Right ventricle myocardium inferior (tissue), 1 donor: ENCODE measurements around the gene TMEM219. TPM values are rescaled to one million over a fixed set of nuclear protein-coding genes. Genes with fewer than 3 reads are reported as not detected.
A peak's percentile ranks its signal among the peaks of the same experiment; 100 is the strongest.
"Not testable (repeated sequence)": the region's sequence is repeated elsewhere in the genome, so short reads cannot be mapped to it uniquely, and the experiment has no call there.

ENCODE experiments used
- ATAC-seq: fragments of 200-7000 bp; cut with Tn5 transposase; one replicate; pipeline ENCODE4 v1.9.1; 2020; ENCODE audit warnings: mild to moderate bottlenecking, moderate library complexity
- DNase-seq: peaks from one replicate; pipeline ENCODE4 v3.0.0; 2021; ENCODE audit errors: missing footprints
- intact Hi-C: fragments of 100-400 bp; cut with DNase I; formaldehyde crosslinking; loops from one replicate; pipeline ENCODE4 v1.11.0; 2022
- long read RNA-seq: library from polyadenylated mRNA; unstranded; transcript quantifications from one replicate; pipeline ENCODE4 v2.0.0, GENCODE V29; 2021
- total RNA-seq: library from RNA; stranded (reverse); fragmentation: NEBNext Ultra II Directional; extraction: Animal tissue kit (Norgen Biotek cat#: 25700); gene quantifications from one replicate; pipeline ENCODE4 v1.2.1, GENCODE V29; 2021
- donor health status: DM: no; HTN: yes; CAD: no; lungs with severe emphysema.

TMEM219 gene, protein sequence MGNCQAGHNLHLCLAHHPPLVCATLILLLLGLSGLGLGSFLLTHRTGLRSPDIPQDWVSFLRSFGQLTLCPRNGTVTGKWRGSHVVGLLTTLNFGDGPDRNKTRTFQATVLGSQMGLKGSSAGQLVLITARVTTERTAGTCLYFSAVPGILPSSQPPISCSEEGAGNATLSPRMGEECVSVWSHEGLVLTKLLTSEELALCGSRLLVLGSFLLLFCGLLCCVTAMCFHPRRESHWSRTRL
- total RNA-seq = 74.4 TPM
- long read RNA-seq, transcript TMEM219-201 (6 exons, 999 nt) = major isoform, 24 of 68 reads
- long read RNA-seq, transcript TMEM219-204 (5 exons, 1,292 nt) = minor isoform, 13 of 68 reads
- long read RNA-seq, partial matches to known transcripts = 3 of 68 reads
- long read RNA-seq, other reads (novel, unspliced or antisense) = 28 of 68 reads

DNA sequence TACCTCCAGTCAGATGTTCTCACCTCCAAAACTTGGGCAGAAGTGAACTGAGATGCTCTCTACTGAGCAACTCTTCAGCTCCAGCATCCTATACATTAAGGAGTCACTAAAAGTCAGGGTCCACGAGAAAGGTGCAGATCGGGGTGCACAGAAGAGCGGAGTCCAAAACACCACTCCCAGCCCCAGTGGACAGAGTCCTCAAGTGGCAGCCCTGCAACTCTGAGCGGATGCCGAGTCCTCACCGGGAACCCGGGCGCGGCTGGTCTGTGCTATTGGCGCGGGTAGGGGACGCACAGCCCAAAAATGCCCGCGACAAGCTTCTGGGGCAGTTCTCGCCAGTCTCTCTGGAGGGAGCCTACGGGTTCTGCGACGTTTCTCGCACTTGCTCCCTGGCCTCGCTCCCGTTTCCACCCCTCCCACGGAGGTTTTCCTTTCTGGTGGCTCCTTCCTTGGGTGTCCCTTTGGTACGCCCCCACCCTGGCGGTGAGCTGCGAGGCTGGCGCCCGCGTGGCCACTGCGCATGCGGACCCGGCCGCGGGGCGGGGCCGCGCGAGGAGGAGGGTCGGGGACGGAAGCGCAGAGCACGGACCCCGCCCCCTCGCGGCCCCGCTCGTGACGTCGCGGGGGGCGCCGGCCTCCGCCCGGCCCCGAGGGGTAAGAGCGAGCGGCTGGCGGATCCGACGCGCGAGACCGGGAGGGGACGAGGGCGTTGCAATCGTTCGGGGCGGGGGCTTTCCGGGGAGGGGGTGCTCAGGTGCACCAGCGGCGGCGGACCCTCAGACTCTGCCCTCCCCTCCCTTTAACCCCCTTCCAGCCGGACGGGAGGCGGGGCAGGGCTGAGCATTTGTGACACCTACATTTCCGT is at the start of gene TMEM219:
Gene TMEM219, plus strand, starts transcription at position 601 of the 865 bp plus-strand sequence. CDS start 1,065 bp downstream, outside the sequence.
- ATAC-seq = peak; percentile 99
- intact Hi-C loops = loop anchor here (1.0 to 2.0 kb wide), 3 partner anchors 15 to 35 kb away; partner anchors contain the start of genes INO80E and KCTD13
- DNase-seq = peak; percentile 95

DNA sequence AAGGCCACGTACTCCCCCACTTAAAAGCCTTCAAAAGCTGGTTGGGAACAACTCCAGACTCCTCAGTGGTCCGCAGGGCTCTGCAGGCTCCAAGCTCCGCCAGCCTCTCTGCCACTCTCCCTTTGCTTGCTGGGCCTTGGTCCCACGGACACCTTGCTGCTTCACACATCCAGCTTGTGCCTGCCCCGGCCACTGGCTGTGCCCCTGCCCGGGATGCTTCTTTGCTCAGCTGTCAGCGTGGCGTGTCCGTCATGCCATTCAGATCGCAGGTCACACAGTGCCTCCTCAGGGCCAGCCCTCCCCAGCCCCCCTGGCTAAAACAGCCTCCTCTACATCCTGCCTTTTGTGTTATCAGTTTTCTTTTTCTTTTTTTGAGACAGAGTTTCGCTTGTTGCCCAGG is 49.8 kb upstream of the TMEM219 start:
- ATAC-seq (no peak), DNase-seq (no peak)
- intact Hi-C loops = no loop called here

DNA sequence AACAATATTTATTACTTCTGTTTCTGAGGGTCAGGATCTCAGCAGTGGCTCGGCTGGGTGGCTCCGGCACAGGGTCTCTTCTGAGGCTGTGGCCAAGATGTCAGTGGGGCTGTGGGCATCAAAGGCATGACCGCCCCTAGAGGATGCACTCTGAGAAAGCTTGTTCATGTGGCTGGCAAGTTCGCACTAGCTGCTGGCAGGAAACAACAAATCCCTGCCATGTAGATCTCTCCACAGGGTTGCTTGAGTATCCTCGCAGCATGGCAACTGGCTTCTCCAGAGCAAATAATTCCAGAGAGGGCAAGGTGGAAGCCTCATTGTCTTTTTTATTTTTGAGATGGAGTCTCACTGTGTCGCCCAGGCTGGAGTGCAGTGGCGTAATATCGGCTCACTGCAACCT is 48.4 kb upstream of the TMEM219 start:
- DNase-seq (no peak), ATAC-seq (no peak)
- intact Hi-C loops = no loop called here

DNA sequence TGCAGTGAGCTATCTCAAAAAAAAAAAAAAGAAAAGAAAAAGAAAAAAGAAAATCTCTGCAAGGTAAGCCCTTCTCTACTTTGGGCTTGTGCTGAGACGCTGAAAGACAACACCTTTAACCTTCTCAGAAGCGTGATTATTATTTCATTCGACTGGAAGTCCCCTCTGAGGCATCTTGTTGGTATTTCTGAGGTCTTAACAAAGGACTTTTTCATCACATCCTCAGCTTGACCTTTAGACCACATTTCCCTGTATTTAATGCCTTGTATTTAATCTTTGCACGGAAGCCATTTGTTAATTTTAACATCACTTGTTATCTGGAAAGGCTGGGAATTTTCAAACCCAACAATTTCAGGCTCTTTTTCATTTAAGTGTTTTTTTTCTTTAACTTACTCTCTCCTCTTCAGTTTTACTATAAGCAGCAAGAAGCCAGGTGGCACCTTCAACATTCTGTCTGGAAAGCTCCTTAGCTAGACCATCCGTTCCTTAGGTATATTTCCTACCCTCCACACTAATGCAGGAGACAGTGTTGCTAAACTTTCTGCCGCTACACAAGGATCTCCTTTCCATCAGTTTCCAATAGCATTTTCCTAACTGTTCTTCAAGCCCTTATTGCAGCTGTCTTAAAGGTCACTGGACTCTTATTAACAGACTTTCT is 46.2 kb upstream of the TMEM219 start:
- no peak for ATAC-seq
- no peak for DNase-seq
- intact Hi-C loops = no loop called here

DNA sequence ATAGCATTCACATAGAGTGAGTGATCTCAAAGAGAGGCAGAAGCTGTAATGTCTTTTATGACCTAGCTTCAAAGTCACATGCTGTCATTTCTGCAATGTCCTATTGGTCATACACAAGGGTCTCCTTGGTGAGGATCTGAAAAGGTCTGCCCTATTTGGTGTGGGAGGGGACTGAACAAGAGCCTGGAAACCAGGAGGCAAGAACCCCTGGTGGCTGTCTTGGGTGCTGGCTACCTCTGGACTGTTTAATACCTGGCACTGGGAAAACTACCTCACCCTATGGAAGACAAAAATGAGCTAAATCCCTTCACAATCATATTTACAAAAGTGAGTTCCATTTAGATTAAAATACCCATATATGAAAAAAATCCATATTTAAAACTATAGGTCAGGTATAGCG is 44.9 kb upstream of the TMEM219 start:
- ATAC-seq = no peak
- no peak for DNase-seq
- intact Hi-C loops = no loop called here

DNA sequence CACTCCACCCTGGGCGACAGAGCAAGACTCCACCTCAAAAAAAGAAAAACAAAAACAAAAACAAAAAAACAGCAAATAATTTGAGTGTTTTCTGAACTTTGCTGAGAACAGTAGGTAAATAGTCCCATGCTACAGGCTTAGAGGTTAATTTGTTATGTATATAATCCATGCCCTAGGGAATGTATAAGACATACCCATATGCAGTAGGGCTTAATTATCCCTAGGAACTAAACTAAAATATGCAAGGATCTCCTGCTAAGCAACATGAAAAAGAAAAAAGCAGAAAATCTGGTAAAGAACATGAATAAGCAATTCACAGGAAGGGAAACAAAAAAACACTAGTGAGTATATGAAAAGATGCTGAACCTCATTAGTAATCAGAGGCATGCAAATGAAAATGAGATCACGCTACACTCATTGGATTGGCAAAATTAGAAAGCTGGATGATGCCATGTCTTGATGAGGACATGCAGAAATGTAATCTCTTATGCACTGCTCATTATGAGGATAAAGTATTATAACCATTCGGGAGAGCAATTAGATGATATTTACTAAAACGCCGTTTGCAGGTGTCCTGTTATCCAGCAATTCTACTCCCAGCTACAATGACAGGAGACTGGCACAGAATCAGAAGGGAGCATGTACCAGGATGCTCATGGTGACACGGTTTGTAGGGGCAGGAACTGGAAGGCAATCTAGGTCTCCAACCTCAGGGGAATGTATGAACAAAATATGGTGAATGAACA is 41.4 kb upstream of the TMEM219 start:
- DNase-seq = no peak
- ATAC-seq = no peak
- intact Hi-C loops = no loop called here

DNA sequence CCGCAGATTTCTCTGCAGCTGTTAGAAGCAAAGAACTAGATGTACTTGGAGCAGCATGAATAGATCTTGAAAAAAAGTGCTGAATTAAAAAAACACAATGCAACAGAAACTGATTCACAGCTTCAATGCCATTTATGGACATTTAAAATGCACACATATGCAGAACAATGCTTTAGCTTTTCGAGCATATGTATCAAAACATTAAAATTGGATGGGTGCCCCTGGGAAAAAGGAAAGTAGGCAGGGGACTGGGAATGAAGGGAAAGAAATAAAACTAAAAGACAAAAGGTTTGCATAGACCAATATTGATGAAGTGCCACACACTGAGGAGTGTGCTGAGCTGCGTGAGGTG is 40.9 kb upstream of the TMEM219 start:
- DNase-seq = no peak
- no peak for ATAC-seq
- intact Hi-C loops = no loop called here

DNA sequence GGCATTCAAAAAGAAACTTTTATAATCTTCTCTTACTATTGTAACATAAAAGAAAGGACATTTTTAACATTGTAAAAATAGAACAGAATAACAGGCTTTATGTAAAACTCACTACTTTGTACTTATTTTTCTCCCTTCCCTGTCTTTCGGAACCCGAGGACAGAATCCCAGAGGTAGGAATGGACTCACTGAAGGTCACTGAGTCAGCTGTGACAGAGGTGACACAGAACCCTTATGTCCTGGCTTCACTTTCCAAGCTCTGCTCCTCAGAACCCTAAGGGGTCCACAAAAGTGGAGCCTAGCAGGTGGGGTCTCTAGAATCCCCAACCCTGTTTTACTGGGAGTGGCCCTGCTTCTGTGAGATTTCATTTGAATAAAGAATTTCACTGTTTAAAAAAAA is 39.6 kb upstream of the TMEM219 start:
- ATAC-seq (no peak), DNase-seq (no peak)
- intact Hi-C loops = no loop called here

DNA sequence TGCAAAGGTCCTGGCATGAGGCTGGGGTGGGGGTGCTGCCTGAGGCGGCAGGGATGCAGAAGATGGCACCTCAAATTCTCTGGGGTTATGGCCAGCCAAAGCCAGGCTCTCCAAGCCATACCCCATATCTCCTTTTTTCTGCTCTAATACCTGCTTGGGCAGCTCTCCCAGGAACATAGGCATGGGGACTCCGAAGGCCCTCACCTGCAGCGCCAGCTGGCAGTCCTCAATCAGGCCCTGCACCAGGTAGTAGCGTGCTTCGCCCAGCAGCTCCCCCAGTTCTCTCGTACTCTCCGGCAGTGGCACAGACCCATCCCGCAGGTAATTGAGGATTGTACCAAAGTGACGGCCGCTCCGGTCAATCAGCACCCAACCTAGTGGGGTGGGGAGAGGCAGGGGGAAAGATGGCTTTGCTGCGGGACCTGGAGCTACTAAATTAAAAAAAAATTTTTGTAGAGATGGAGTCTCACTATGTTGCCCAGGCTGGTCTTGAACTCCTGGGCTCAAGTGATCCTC is 38.8 kb upstream of the TMEM219 start:
- intact Hi-C loops = no loop called here
- DNase-seq (no peak), ATAC-seq (no peak)

DNA sequence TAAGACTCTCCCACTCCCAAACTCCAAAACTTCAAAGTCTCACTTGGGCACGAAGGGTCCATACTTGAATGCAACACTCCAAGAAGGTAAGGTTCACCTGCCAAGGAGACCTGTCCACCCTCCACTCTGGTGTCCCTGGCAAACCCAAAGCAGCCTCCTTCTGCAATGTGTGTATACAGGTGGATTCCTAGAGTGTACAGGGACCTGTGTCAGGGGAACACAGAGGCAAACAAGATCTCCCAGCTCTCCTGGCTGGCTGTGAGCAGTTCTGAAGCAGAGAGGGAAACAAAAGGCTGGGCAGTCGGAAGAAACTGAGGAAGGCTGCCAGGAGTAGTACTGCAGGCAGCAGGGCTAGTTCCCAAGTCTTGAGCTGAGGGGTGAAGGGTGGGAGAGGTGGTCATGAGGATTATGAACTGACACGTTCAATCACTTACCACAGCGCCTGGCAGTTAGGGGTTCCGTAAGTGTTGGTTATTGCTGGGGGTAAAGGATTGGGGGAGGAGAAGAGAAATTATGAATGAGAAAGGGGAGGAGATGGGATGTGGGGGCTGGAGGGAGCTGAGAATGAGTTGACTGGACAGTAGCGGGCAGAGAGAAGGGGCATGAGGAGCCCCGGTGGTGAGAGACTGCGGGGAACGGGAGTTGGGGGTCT is 36.6 kb upstream of the TMEM219 start:
- DNase-seq (no peak), ATAC-seq (no peak)
- intact Hi-C loops = no loop called here

DNA sequence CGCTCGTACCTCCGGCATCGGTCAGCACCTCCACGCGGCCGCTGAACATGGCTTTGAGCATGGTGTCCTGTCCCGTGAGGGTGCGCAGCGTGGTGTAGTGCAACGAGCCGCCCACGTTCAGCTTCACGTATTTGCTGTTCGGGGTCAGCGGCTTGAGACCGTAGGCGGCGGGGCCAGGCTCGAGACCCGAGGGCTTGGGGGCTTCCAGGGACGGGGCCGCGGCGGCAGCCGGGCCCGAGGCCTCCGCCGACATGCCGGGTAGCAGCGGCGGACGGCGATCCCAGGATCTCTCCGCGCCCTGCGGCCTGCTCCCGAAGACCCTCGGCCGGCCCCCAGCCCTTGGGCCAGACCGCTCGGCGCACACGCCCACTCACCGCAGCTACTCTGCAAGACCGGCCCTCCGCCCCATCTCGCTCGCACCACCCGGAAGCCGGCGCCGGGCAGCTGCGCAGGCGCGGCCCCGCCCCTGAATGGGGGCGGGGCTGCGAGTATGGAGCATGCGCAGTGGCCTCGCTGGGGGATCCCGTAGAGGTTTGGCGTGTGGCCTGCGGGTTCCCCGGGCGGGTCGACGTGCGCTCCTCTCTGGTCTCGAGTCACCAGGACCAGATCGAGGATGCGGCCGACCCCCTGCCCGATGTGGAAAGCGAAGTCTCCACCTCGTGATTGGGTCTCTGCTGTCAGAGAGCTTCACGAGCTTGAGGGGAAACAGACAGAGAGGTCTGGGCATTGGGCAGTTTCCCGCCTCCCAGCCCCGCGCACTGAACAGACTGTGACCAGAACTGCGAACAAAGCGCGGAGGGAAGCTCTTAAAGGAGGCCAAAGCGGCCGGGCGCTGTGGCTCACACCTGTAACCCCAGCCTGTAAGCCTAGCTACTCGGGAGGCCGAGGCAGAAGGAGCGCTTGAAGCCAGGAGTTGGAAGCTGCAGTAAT is 35.8 kb upstream of the TMEM219 start, which contains the start of gene KCTD13:
Gene KCTD13, minus strand, starts transcription at position 446 of the 930 bp plus-strand sequence. Its CDS starts 193 bp downstream, at position 253.
- intact Hi-C loops = loop anchor here (2.0 kb wide), 1 partner anchor 35 kb away; no protein-coding TSS in a partner anchor
- ATAC-seq (peak; percentile 98), DNase-seq (peak; percentile 95)

DNA sequence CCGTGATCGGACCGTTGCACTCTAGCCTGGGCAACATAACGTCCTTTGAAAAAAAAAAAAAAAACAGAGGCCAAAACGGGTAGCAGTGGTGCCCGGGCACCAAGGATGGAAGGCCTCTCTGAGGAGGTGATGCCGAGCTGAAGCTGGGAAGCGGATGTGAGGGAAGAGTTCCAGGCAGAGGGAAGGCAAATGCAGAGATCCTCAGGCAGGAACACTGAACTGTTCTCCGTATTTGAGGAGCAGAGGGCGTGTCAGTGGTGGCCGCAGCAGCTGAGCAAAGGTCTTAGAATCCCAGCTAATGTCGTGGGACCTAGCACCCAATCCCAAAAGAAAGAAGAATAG is 35.2 kb upstream of the TMEM219 start:
- intact Hi-C loops = loop anchor here (2.0 kb wide), 1 partner anchor 34 kb away; no protein-coding TSS in a partner anchor
- DNase-seq = no peak
- ATAC-seq = peak; percentile 40

DNA sequence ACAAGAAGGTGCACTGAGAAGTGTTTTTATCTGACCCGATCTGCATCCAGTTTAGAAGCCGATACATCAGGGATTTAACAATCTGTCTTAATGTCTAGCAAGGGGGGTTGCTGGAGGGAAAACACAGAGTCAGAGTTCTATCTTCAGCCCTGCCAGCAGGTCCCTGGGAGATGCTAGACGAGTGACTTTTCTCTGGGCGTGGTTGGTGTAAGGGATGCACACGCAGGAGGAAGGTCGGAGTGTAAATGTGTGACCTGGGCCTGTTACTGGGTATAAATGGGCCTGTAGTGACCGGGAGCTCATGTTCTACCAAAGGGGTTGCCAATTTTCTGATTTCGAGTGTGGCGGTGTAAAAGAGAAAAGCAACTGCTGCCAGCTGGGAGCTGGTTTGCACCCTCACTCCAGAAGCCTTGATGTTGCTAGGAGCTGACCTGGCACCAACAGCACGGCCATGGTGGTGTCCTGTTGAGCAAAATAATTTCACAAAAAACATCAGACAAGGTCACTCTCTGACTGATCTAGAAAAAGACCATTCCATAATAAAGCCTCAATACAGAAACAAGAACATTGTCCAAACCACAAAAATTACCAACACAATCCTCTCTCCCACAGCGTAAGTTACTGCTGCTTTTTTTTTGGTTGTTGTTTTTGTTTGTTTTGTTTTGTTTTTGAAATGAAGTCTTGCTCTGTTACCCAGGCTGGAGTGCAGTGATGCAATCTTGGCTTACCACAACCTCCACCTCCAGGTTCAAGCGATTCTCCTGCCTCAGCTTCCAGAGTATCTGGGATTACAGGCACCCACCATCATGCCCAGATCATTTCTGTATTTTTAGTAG is 34.6 kb upstream of the TMEM219 start:
- DNase-seq (no peak), ATAC-seq (no peak)
- intact Hi-C loops = loop anchor here (2.0 kb wide), 1 partner anchor 34 kb away; no protein-coding TSS in a partner anchor

DNA sequence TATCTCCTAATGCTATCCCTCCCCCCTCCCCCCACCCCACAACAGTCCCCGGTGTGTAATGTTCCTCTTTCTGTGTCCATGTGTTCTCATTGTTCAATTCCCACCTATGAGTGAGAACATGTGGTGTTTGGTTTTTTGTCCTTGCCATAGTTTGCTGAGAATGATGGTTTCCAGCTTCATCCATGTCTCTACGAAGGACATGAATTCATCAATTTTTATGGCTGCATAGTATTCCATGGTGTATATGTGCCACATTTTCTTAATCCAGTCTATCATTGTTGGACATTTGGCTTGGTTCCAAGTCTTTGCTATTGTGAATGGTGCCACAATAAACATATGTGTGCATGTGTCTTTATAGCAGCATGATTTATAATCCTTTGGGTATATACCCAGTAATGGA is 30.1 kb upstream of the TMEM219 start:
- DNase-seq, ATAC-seq, intact Hi-C loops: not testable (repeated sequence)

DNA sequence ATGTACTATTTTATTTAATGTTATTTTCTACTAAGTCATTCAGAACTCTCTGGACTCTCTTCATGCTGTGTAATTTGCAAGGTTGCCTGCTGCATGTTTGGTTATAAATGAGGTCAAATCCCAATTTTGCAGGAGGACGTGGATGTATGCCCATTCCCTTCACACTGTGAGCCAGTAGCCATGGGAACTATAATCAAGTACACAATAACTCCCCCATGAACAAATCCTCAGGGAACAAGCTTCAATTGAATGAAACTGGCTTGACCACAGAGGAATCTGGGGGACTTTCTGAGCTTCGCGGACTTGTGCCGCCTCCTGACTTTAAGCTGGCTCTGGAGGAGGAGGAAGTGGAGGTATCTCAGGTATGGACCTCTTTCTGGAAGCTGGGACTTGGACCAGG is 21.2 kb upstream of the TMEM219 start:
- DNase-seq (no peak), ATAC-seq (no peak)
- intact Hi-C loops = no loop called here
